HG02885 (cell line): ENCODE results near the gene MLLT3.

Experiments used
- ATAC-seq: cut with Tn5 transposase; IDR thresholded peaks from one replicate; pipeline ENCODE4 v1.9.1; 2021; ENCODE audit warnings: mild to moderate bottlenecking; ENCODE audit not compliant: unreplicated experiment, poor library complexity

The MLLT3 gene

DNA sequence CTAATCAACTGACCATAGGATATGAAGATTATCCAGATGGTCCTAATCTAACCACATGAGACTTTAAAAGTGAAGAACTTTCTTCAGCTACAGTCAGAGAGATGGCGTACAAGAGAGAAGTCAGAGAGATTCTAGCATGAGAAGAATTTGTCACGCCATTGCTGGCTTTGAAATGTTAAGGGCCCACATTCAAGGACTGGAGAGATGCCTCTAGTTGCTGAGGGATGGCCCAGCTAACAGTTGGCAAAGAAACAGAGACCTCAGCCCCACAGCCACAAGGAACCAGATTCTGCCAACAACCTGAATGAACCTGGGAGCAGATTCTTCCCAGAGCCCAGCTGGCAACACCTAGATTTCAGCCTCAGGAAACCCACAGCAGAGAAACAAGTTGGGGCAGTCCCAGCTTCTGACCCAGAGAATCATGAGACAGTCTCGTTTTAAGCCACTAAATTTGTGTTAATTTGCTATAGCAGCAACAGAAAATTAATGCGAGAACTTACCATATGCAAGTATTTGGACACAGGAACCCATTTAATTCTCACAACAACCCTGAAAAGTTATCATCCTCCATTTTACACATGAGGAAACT, 132.0 kb downstream of the MLLT3 start:
- ATAC-seq, result no peak

DNA sequence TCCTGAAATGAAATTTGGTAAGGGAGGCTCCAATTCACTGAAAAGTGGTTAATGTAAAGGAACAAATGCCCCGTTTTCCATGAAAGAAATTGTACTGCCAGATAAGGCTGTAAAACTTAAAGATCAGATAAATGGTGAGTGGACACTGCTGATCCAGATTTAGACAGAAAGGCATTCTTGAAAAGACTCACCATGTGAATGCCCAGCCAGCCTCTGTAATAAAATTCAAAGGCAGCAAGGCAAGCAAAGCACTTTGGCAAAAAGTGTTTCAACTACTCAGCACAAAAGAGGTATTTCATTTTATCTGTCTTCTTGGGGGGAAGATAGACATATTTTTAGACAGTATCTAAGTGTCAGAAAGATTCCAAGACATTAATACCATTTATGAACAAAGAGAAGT, 133.6 kb downstream of the MLLT3 start:
- ATAC-seq, result no peak

DNA sequence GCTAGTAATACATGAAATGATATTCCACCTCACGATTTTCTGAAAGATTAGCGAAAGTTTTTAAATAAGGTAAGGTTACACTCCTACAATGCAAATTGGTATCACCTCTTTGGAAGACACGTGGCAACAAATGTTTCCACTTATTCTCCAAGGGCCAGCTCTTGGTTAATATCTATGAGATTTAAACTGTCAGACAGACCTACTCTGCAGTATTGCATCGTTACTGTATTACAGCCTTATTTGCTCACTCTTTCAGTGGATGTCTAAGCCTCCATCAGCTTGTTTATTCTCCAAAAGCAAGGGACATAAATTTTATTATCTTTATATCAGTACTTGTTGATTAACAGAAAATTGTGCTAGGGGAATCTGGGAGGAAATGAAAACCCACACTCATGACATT, 135.7 kb downstream of the MLLT3 start:
- ATAC-seq, result no peak

- no peak for ATAC-seq
These were observed 140.9 kb downstream of the MLLT3 start for GRCh38 chr9:20481437-20481836.

GRCh38 chr9:20480249-20480648, 142.1 kb downstream of the MLLT3 start:
- ATAC-seq, result peak; percentile 21

- ATAC-seq, result peak; percentile 76
These were observed 142.7 kb downstream of the MLLT3 start for GRCh38 chr9:20479419-20480155.

DNA sequence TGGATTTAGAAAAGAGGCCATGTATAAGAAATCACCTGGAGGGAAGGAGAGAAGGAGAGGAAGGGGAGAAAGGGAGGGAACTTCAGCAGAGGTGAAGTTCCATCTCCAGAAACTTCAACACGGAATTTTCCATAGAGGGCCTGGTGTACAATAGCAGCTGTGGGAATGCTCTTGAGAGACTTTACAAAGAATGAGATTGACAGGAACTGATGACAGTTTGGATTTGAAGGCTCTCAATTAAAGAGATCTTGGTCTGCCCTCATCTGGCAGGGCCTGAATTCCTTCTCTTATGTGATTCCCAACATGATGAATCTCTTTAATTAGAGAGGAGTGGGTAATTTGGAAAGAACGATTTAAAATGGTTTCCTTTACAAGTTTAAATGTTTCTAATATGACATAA, 143.5 kb downstream of the MLLT3 start:
- no peak for ATAC-seq

- ATAC-seq, result no peak
These were observed 144.2 kb downstream of the MLLT3 start for GRCh38 chr9:20477940-20478620.

DNA sequence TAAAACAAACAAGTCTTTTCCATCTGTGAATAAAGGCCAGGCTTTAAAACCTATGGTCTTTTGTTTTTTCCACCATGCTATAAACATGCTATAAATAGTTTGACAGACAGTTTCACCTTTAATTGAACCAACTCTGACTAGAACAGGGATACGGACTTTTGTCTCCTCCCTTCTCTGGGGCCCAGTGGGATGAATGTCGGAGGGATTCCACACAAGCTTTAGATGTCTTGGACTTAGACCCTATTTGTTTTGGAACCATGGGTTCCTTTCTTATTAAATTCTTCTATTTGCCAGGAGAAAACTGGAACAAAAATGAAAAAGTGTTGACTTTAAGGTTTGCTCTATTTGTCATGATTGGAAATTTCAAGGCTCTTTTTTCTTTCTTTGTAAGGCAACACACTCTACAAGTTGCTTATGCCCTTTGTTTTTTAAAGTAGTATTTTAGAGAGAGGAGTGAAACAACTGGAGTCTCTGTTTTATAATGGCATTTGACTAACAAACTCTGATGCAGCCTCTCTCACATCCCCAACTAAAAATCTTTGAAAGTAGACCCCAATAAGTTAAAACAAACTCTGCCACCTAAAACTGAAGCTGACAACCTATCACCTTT, 145.3 kb downstream of the MLLT3 start:
- ATAC-seq, result no peak

DNA sequence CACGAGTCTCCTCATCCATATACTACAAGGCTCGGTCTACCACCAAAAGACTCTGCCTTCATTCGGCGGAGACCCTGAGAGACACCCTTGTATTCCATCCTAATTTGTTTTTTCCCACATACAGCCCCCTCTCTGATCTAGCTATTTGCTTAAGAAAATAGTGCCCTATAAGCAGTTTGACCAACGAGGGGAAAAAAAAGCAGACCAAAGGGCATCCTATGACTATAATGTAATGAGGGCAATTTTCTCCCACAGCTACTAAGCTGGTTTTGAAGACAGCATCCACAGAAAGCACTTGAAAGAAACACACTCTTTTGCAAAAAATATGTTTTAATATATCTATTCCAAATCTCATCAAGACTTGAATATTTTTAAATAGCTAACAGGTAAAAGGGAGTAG, 147.8 kb downstream of the MLLT3 start:
- ATAC-seq, result no peak

GRCh38 chr9:20473515-20474013, 148.7 kb downstream of the MLLT3 start:
- no peak for ATAC-seq

GRCh38 chr9:20472342-20473045, 149.8 kb downstream of the MLLT3 start:
- ATAC-seq, result no peak

DNA sequence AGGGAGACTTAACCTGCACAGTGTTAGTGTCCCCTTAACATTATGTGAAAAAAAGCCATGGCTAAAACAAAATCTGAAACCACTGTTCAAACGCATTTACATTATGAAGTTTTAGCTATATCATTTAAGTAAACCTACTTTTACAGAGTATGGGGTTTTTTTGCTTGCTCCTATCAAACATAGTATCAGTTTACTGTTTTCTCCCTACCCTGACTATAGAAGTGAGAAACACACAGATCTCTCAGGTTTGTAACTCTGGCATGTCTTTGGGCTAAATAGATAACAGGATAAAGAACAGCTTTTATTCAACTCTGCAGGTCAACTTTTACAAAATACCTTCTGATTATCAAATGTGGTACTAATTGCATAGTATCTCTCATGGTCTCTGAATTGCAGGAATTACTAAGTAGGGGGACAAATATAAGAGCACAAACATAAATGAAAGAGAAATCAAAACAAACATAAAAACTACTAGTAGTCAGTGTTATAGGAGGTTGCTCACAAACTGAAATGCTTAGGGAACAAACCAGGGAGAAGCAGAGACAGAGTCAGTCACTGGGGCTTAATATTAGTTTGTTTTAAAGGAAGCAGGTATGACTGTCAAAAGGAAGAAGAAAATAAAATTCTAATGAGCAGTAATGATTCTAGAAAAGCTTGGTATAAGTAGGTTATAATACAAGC, 155.8 kb downstream of the MLLT3 start:
- ATAC-seq, result no peak

DNA sequence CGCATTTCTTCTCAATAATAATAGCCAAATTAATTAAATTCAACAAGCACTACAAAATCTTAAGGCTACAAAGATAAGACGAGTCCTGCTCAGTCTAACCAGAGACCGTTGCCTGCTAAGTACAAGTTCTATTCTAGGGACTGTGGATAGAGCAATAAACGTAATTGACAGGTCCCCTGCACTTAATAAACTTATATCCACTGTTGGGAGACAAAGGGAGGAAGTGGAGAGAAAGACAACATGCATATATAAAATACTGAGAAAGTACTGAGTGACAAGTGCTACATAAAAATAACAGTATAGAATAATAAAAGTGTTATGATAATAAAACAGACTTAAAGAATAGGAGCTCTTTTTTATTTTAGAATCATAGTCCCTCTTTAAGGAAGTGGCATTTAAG, 158.1 kb downstream of the MLLT3 start:
- ATAC-seq, result no peak

GRCh38 chr9:20463823-20464222, 158.5 kb downstream of the MLLT3 start:
- ATAC-seq, result no peak

GRCh38 chr9:20462410-20462809, 159.9 kb downstream of the MLLT3 start:
- ATAC-seq, result no peak

DNA sequence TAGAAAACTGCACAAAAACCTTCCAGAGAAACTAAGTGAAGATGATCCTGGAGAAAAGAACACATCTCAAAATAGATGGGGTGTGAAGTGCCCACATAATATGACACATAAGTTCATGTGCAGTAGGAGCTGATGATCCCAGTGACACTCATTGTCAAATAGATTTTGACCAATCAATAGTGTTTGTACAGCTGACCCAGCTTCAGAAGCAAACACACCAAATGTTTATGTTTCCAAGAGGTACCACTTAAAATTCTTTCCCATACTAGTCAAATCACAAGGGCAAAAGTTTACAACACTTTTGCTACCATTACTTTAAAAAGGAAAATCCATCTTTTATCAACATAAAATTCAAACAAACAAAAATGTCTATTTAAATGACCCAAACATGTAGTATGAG, 175.0 kb downstream of the MLLT3 start:
- no peak for ATAC-seq

DNA sequence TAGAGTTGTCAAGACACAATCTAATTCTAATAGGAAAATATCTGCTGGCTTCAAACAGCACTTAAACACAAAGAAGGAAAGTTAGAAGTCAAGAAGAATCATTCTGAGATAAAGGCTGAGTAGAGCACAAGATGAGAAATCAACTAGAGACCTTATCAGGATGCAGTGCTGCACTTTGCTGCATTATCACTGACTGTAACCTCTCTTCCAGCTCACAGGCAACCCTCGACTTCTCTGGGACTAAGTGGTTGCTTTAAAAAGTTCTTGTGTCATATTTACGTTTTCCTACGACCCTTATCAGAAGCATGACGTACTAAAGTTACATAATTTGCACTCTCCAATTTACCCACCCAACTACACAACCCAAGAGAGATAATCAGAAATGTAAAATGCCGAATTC, 176.1 kb downstream of the MLLT3 start:
- ATAC-seq, result no peak

DNA sequence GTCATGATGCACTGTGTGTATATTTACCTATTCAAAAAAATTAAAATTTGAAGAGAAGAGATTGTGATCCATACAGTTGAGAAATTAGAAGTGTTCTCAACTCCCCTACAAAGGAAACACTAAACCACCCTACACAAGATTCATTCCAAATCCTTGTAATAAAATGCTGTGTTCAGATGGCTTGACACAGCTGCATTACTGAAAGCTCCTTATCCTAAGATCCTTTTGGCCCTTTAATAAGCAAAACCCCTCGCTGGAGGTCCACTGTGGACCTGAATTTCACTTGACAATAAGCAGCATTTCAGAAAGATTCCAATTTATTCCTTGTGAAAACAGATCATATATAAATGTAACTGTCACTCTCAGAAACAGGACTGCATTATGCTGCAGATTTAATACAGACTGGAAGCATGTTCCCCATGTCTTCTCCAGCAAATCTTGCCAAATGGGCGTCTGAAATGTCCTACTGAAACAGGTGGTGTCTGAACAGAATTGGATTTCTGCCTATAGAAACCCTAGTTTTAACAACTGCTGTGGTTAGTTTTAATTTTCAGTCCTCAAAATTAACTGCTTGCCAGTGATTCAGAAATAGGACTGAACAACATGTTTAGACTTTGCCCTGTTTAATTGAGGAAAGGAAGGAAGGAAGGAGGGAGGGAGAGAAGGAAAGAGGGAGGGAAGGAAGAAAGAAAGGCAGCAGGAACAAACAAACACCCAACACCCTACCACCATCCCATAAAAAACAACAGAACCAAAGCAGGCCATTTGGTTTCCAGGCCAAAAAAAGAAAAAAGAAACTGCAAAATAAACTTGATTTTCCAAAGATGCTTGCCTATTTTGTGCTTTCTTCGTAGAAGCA, 179.6 kb downstream of the MLLT3 start:
- ATAC-seq, result no peak
